HL-60 (cell line): Measurements from ENCODE around the gene SEMA6B.
A peak's percentile ranks its signal among the peaks of the same experiment; 100 is the strongest.
"Not testable (repeated sequence)": the region's sequence is repeated elsewhere in the genome, so short reads cannot be mapped to it uniquely, and the experiment has no call there.

Experiments used
- DNase-seq, 2 experiments: peaks; one replicate each; pipeline ENCODE4 v3.0.0-alpha.2; 2010 to 2020; ENCODE audit warnings: low read depth in 1 of 2, low spot score in 1 of 2
- H3K27ac ChIP-seq: fragments of 250-450 bp; sonication (Bioruptor Pico); replicated peaks from 2 replicates; pipeline ENCODE4 v1.5.1; 2020; ENCODE audit warnings: mild to moderate bottlenecking, moderate library complexity
- H3K27me3 ChIP-seq: fragments of 250-450 bp; sonication (Bioruptor Pico); 2 replicates; pipeline ENCODE4 v1.5.1; 2021; ENCODE audit warnings: mild to moderate bottlenecking, moderate library complexity; ENCODE audit not compliant: insufficient read depth, poor library complexity, severe bottlenecking
- H3K4me3 ChIP-seq: replicated peaks from 2 replicates; pipeline ENCODE4 v1.5.1; 2011; ENCODE audit warnings: mild to moderate bottlenecking, control low read depth, low read length; ENCODE audit not compliant: insufficient read depth
- GABPA ChIP-seq: IDR thresholded peaks from 2 replicates; pipeline ENCODE4 v1.6.1; 2012; ENCODE audit warnings: low read depth
- POLR2AphosphoS5 ChIP-seq: IDR thresholded peaks from 2 replicates; pipeline ENCODE4 v1.6.1; 2012; ENCODE audit warnings: low read depth
- SPI1 ChIP-seq: IDR thresholded peaks from 2 replicates; pipeline ENCODE4 v1.6.1; 2012; ENCODE audit warnings: low read depth, mild to moderate bottlenecking, borderline replicate concordance
- TF ChIP-seq, protein P1 (sequence below): IDR thresholded peaks from one replicate; pipeline ENCODE4 v1.5.1; 2011; ENCODE audit warnings: low read length, control low read depth, inconsistent platforms; ENCODE audit not compliant: insufficient read depth
- TF ChIP-seq, protein P2 (sequence below): IDR thresholded peaks from 2 replicates; pipeline ENCODE4 v1.6.1; 2012; ENCODE audit warnings: low read depth; ENCODE audit not compliant: insufficient replicate concordance

The SEMA6B gene

GRCh38 chr19:4563562-4563961 lies 4.1 kb upstream of the SEMA6B start:
- not testable (repeated sequence) for H3K4me3 ChIP-seq, H3K27me3 ChIP-seq
- H3K27ac ChIP-seq: peak overlapping the region; percentile 79; the same call in 1 of the 2 replicates
- peak in 1 of 2 experiments; percentile 93 for DNase-seq
- TF ChIP-seq POLR2AphosphoS5: 0 out of 2 replicates have a peak, but pooled peaks have one; percentile 37

DNA sequence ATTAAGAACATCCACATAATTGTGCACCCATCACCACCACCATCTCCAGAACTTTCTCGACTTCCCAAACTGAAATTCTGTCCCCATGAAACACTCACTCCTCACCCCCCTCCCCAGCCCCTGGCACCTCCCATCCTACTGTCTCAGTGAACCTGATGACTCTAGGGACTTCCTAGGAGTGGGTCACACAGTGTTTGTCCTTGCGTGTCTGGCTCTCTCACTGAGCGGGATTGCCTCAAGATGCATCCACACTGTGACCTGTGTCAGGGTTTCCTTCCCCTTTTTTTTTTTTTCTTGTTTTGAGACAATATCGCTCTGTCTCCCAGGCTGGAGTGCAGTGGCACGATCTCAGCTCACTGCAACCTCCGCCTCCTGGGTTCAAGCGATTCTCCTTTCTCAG lies 2.6 kb upstream of the SEMA6B start:
- peak in 1 of 2 experiments; percentile 91 for DNase-seq
- not testable (repeated sequence) for H3K4me3 ChIP-seq, H3K27me3 ChIP-seq
- peak overlapping the region; percentile 79 for H3K27ac ChIP-seq

GRCh38 chr19:4557971-4558941 lies 1.2 kb downstream of the SEMA6B start:
- H3K4me3 ChIP-seq: peak overlapping the region; percentile 46
- no peak for DNase-seq
- TF ChIP-seq, protein P1, sequence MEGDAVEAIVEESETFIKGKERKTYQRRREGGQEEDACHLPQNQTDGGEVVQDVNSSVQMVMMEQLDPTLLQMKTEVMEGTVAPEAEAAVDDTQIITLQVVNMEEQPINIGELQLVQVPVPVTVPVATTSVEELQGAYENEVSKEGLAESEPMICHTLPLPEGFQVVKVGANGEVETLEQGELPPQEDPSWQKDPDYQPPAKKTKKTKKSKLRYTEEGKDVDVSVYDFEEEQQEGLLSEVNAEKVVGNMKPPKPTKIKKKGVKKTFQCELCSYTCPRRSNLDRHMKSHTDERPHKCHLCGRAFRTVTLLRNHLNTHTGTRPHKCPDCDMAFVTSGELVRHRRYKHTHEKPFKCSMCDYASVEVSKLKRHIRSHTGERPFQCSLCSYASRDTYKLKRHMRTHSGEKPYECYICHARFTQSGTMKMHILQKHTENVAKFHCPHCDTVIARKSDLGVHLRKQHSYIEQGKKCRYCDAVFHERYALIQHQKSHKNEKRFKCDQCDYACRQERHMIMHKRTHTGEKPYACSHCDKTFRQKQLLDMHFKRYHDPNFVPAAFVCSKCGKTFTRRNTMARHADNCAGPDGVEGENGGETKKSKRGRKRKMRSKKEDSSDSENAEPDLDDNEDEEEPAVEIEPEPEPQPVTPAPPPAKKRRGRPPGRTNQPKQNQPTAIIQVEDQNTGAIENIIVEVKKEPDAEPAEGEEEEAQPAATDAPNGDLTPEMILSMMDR: peak; percentile 75
- no peak for TF ChIP-seq SPI1
- no peaks in the 10 kb centered on the region for H3K27me3 ChIP-seq
- peak overlapping the region; percentile 42 for H3K27ac ChIP-seq

DNA sequence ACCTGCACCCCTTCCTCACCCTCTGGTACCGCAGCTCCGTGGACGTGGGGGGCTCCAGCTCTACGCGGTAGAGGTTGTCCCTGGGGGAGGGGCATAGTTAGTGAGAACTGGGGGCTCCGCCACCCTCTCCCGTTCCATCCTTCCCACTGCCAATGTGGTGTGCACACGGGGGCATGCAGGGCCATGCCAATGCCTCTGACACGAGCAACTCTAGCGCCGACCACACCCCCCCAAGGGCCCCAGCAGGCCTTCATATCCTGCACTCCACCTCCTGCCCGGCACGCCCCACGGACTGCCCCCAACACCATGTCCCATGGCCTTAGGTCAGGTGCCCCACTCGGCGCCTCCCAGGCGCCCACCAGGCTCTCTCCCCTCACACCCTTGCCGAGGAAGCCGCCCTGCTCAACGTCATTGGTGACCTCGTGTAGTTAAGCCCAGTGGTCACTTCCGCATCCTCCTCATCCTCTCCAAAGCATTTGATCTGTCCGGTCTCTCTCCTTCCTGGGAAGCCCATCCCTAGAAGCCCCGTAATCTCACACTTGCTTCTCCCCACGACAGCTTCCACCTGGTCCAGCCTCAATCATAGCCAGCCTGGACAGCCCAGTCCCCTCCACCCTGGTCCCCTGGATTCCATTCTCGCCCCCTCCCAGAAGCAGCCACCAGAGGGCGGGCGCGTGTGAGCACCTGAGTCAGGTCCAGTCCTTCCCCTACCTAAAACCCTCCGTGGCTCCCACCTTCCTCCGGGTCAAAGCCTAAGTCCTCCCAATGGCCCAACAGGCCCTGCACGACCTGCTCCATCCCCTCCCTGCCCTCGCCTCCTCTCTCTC lies 2.1 kb downstream of the SEMA6B start:
- TF ChIP-seq SPI1: no peak
- TF ChIP-seq, protein P1: peak; percentile 12
- Histone ChIP-seq H3K27ac (peak overlapping the region; percentile 42), H3K27me3 (no peaks in the 10 kb centered on the region), H3K4me3 (peak overlapping the region; percentile 46)
- DNase-seq: peak in 1 of 2 experiments; percentile 38

DNA sequence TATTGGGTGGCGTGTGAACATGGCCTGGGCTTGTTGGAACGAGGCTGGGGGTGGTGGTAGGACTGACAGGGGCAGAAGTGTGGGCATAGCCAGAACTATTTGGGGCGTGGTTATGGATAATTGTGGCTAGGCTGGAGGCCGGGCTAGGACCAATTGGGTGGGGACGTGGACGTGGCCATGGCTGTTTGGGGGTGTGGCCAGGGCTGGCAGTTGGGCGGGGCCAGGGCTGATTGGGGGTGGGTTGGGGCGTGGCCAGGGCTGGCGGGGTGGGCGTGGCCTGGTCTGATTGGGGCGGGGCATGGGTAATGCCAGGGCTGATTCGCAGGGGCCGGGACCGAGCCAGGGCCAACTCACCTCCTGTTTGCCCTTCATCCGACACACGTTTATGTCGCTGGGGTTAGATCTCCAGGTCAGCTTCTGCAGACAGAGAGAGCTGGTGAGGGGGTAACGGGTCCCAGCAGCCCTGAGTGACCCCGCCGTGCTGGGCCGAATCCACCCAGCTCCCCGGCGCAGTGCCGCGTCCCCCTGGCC lies 2.8 kb downstream of the SEMA6B start:
- peak in 1 of 2 experiments; percentile 14 for DNase-seq
- no peak for TF ChIP-seq GABPA
- TF ChIP-seq, protein P2, sequence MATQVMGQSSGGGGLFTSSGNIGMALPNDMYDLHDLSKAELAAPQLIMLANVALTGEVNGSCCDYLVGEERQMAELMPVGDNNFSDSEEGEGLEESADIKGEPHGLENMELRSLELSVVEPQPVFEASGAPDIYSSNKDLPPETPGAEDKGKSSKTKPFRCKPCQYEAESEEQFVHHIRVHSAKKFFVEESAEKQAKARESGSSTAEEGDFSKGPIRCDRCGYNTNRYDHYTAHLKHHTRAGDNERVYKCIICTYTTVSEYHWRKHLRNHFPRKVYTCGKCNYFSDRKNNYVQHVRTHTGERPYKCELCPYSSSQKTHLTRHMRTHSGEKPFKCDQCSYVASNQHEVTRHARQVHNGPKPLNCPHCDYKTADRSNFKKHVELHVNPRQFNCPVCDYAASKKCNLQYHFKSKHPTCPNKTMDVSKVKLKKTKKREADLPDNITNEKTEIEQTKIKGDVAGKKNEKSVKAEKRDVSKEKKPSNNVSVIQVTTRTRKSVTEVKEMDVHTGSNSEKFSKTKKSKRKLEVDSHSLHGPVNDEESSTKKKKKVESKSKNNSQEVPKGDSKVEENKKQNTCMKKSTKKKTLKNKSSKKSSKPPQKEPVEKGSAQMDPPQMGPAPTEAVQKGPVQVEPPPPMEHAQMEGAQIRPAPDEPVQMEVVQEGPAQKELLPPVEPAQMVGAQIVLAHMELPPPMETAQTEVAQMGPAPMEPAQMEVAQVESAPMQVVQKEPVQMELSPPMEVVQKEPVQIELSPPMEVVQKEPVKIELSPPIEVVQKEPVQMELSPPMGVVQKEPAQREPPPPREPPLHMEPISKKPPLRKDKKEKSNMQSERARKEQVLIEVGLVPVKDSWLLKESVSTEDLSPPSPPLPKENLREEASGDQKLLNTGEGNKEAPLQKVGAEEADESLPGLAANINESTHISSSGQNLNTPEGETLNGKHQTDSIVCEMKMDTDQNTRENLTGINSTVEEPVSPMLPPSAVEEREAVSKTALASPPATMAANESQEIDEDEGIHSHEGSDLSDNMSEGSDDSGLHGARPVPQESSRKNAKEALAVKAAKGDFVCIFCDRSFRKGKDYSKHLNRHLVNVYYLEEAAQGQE: no peak
- no peak for TF ChIP-seq POLR2AphosphoS5
- TF ChIP-seq SPI1: no peak
- TF ChIP-seq, protein P1: no peak
- H3K4me3 ChIP-seq: no peak overlapping the region
- H3K27ac ChIP-seq: no peak overlapping the region
- no peaks in the 10 kb centered on the region for H3K27me3 ChIP-seq
